GM18519 (cell line): ENCODE measurements around the gene ABCB8.
"Not testable (repeated sequence)": the region's sequence is repeated elsewhere in the genome, so short reads cannot be mapped to it uniquely, and the experiment has no call there.

Source experiments
- ATAC-seq: cut with Tn5 transposase; IDR thresholded peaks from one replicate; pipeline ENCODE4 v1.9.1; 2021; ENCODE audit warnings: mild to moderate bottlenecking, moderate library complexity; ENCODE audit not compliant: unreplicated experiment, low FRiP score

Gene ABCB8

DNA sequence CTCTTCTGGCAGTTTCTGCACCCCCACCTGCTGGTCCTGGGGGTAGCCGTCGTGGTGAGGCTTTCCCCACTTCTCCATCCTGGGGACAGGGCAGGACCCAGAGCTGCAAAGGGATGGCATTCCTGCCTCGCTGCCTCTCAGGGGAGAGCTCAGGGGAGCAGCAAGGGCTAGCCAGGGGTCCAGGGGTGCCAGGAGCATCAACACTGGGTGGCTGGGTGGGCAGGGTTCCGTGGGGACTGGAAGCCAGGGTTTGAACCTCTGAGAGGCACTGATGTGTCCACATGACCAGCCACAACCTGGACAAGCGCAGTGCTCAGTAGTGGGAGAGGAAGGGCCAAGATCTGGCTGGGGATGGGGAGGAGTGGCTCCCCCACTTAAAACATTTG lies 5.6 kb downstream of the ABCB8 start:
- no peak for ATAC-seq

DNA sequence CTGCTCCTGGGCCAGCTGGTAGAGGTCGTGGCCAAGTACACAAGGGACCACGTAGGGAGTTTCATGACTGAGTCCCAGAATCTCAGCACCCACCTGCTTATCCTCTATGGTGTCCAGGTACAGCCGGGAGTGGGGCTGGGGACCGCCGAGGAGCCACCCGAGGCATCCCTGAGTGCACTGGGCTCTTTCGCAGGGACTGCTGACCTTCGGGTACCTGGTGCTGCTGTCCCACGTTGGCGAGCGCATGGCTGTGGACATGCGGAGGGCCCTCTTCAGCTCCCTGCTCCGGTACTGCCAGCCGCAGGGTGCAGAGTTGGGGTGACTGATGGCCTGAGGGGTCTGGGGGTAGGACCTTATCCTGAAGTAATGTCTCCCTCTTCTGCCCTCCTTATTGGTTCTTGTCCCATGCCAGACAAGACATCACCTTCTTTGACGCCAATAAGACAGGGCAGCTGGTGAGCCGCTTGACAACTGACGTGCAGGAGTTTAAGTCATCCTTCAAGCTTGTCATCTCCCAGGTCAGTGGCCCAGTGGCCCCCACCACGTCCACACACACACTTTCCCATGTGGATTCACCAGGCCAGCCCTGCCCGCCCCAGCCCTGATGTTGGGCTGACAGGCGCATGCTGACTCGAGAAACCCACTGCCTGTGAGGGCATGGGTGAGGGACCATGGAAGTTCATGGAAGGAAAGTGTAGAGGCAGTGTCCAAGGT lies 6.2 kb downstream of the ABCB8 start:
- no peak for ATAC-seq

DNA sequence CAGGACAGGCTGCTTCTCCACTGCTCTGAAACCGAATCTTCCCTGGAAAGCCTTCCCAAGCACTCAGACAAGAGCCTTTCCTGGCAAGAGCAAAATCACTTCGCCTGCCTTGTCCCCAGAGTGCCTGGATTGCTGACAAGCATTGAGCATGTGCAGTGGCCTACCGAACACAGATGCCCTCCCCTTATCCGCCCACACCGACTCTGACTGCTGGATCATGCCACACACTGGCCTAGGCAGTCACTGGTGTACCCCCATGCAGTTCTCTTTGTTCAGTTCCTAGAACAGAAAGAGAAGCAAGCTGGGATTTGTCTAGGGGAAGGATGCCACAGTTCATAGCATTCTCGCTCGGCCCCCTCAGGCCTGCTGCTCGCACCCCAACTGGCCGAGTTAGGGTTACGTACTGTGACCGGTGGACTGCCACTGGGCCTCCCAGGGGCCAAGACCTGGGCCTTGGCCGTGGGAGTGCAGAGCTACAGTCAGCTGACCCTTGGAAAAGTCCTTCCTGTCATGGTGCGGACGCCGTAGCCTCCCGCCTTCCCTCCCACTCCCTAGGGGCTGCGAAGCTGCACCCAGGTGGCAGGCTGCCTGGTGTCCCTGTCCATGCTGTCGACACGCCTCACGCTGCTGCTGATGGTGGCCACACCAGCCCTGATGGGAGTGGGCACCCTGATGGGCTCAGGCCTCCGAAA lies 6.9 kb downstream of the ABCB8 start:
- no peak for ATAC-seq

DNA sequence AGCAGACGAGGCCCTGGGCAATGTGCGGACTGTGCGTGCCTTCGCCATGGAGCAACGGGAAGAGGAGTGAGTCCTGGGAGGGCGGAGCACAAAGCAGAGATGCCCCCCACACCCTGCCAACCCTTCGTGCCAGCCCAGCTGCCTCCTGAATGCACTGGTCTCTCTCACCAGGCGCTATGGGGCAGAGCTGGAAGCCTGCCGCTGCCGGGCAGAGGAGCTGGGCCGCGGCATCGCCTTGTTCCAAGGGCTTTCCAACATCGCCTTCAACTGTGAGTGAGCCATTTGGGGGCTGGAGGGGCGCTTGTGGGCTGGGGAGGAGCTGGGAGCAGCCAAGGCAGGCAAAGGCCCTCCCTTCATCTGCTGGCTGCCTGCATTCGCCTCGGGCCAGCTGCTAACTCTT lies 7.7 kb downstream of the ABCB8 start:
- no peak for ATAC-seq

DNA sequence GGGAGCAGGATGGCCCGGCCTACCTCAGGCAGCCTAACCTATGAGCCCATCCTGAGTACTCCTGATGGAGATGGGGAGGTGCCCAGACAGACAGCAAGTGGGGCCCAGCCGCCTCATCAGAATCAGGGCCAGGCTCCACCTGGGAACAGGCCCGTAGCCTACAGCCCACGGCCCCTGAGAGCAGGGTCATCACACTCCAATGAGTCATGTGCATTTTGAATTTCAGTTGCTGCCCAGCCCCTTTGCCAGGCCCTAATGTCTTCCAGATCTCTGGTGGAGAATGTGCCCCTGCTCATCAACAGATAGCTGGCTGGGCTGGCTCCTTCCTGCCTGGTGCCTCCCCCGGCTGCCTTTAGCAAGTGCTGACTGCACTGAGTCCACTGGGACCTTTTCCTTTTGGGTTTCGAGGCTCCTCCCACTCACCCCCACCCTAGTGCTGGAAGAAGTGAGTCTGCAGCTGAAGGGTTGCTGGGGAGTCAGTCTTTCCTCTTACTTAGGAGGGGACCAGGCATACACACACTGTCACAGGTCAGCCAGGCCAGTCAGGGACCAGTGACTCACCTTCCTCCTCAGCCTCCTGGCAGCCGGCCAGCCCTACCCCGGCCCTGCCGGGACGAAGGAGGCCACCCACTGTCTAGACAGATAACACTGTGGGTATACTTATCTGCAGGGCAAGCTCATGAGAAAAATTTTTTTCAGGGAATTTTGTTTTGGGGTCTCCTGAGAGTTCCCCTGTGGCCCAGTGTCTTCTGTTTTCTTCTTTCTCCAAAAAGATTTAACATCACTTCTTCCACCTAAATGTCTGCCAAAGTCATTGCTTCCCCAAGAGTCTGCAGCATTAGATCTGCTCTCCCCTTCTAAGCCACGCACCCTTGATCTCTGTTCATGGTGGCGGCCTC lies 10.9 kb downstream of the ABCB8 start:
- ATAC-seq = no peak

DNA sequence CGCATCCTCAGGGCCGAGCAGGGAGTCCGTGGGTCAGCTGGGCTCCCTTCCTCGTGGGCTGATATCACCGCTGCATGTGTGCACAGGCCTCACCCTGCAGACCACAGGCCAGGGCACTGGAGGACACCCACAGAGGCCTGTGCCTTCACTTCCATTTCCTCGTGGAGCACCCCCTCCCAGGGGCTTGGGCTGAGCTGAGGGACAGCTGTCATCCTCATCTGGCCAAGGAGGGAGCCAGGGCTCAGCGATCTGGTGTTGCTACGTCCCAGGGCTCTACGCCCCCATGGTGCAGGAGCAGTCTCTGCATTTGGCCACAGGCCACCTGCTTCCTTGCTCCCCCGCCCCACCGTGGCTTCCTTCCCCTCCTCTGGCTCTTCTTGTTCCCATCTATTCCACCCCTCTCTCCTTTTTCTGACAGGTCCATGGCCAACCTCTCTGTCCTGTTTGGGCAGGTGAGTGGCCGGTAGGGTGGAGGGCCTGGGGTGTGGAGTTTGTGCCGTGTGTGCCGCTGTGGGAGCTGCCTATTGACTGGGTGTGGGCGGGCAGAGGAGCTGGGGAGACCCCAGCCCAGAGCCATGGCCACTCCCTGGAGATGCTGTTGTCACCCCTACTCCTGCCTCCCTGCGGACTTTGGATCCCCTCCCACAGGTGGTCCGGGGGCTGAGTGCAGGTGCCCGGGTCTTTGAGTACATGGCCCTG lies 11.7 kb downstream of the ABCB8 start:
- no peak for ATAC-seq

DNA sequence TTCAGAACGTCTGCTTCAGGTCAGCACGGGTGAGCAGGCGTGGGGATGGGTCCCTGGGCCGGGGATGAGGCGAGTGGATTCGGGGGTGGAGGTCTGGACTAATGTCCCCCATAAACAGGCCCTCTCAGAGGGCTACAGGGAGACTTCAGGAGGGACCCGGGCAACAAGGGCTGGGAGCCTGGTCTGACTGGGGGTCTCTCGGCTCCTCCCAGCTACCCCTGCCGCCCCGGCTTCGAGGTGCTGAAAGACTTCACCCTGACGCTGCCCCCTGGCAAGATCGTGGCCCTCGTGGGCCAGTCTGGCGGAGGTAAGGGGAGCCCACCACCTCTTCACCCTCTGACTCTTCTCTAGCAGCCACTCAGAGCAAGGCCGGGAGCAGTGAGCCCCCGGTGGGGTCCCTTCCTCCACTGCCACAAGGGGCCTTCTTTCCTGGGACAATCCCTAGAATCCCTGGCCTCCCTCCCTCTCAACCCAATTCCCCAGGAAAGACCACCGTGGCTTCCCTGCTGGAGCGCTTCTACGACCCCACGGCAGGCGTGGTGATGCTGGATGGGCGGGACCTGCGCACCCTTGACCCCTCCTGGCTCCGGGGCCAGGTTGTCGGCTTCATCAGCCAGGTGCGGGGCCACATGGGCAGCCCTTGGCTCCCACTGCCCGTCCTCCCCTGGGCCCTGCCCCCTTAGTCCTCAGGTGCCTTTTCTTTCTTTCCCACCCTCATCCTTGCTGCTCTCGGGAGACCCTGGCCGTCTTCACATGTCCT lies 12.5 kb downstream of the ABCB8 start:
- ATAC-seq = no peak

DNA sequence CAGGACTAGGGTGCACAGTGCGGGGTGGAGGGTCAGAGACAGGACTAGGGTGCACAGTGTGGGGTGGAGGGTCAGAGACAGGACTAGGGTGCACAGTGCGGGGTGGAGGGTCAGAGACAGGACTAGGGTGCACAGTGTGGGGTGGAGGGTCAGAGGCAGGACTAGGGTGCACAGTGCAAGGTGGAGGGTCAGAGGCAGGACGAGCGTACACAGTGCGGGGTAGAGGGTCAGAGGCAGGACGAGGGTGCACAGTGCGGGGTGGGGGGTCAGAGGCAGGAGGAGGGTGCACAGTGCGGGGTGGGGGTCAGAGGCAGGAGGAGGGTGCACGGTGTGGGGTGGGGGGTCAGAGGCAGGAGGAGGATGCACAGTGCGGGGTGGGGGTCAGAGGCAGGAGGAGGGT lies 15.2 kb downstream of the ABCB8 start:
- not testable (repeated sequence) for ATAC-seq

DNA sequence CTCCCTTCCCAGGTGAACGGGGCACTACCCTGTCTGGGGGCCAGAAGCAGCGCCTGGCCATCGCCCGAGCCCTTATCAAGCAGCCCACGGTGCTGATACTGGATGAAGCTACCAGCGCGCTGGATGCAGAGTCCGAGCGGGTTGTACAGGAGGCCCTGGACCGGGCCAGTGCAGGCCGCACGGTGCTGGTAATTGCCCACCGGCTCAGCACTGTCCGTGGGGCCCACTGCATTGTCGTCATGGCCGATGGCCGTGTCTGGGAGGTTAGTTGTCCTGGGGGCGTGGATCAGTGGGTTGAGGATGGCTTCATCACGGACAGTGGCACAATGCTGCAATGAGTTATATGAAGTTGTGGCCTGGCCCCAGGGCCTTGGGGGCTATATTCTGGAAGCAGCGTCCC lies 15.7 kb downstream of the ABCB8 start:
- ATAC-seq = no peak

DNA sequence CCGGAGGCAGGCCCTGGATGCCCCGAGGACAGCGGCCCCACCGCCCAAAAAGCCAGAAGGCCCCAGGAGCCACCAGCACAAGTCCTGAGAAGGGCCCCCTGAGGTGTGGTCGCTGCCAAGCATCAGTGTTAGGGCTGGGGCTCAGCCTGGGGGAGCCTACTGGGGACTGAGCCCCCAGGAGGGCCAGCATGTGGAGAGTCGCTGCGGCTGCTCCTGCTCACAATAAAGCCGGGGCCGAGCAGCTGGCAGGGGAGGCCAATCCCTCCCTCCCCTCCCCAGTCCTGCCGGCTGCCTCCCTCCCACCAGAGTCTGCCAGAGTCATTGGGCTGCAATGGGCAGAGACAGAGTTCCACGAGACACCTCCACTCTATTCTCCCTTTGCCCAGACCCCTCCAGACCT lies 17.0 kb downstream of the ABCB8 start:
- no peak for ATAC-seq

DNA sequence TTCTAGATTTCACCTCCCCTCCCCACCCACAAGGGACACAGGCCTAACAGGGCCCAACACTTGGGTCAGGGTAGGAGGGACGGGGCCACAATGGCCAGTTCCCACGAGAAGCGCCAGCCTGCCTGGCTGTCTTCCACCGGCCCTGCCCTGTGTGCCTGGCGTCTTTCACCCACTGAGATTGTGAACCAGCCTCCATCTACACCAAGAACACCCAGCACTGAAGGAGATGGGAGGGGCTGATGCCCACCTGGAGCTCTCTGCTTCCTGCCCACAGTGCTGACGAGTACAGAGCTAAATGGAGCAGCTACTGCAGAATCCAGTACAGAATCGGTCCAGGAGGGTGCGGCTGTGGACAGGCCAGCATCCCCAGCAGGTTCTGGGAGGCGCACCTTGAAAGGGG lies 17.7 kb downstream of the ABCB8 start:
- no peak for ATAC-seq

DNA sequence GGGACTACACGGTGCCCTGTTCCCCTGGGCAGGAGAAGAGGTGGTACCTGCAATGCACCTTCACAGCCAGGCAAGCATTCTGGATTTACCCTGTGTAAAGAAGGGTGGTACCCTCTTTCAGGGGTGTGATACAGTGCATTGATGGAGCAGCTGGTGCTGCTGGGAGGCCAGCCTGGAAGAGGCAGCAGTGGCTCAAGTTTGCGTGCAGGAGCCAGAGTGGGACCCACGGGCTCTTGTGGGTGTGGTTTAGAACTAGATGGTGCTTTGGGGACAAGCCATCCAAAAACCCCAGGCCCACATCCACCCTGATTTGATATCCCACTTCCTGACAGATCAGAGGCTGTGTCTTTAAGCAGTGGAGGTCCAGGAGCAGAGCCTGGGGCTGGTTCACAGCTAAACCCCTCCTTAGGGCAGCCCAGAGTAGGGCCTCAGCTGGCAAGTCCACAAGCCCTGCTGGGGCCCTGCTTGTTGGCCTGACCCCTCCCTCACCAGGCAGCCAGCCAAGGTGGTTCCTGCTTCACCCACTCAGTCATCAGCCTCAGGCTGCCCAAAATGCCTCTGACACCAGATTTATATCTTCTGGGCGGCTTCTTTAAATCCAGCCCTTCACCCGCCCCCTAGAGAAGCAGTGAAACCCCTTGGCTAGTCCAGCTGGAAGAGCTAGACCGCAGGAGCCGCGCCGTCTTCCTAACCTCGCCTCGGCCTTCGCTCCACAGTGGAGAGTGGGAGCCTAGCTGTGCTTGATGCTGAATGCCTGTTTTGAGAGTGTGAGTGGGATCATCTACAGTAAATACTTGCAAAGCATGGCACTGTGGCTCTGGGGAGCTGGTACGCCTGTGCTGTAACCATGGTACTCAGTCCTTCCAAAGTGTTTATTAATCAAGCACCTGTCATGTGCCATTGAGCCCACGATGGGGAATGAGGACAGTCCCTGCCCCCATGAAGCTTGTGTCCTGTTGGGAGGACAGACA lies 18.6 kb downstream of the ABCB8 start:
- no peak for ATAC-seq

DNA sequence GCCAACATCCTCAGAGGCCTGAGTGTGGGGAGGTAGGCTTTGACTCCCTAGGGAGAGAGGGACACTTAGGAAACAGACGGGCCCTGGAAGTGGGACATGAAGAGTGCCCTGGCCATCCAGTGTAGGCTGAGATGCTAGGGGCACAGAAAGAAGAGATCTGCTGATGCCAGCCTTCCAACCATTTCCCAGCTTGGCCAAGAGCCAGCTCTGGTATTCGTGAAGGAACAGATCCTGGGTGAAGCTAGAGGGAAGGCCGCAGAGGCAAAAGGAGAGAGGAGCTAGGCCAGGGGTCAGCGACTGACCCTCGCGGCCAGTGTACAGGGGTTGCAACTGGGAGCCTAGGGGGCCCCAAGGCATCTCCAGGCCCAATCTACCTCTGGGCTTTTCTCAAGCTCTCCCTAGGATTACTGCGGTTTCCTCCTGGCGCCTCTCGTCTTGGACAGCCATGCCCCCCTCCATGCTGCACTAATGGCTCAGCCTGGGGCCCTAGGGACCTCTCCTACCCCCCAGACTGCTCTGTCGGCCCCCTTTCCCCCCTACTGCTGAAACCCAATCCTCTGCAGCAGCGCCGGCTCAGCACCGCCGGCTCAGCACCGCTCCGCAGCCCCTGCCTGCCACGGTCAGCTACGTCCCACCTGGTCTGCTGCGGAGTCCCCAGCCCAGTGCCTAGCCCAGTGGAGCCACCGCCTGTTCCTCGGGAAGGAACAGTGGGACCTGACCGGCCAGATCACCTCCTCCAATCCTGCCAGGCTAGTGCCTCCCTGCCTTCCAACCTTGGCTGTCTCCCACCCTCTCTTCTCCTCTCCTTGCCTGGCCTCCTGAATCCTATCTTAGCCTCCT lies 19.9 kb downstream of the ABCB8 start, which contains the start of gene ASIC3:
ASIC3 (plus strand) TSS at position 556 of the 840 bp plus-strand sequence. CDS start 355 bp downstream, outside the sequence.
- ATAC-seq = no peak

DNA sequence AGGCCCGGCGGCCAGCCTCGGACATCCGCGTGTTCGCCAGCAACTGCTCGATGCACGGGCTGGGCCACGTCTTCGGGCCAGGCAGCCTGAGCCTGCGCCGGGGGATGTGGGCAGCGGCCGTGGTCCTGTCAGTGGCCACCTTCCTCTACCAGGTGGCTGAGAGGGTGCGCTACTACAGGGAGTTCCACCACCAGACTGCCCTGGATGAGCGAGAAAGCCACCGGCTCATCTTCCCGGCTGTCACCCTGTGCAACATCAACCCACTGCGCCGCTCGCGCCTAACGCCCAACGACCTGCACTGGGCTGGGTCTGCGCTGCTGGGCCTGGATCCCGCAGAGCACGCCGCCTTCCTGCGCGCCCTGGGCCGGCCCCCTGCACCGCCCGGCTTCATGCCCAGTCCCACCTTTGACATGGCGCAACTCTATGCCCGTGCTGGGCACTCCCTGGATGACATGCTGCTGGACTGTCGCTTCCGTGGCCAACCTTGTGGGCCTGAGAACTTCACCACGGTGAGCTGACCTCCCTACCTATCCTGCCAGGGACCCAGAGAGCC lies 20.7 kb downstream of the ABCB8 start:
- ATAC-seq = no peak

DNA sequence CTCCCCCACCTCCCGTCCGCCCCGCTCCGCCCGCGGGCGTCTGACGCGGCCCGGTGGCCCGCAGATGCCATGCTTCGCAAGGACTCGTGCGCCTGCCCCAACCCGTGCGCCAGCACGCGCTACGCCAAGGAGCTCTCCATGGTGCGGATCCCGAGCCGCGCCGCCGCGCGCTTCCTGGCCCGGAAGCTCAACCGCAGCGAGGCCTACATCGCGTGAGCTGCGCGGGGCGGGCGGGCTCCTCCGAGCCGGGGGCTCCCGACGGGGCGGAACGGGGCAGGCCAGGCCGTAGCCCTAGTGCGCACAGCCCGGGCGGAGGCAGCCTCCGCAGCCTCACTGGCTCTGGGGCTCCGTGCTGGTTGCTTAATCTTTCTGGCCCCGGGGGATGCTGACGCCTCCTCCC lies 22.9 kb downstream of the ABCB8 start:
- ATAC-seq = no peak

DNA sequence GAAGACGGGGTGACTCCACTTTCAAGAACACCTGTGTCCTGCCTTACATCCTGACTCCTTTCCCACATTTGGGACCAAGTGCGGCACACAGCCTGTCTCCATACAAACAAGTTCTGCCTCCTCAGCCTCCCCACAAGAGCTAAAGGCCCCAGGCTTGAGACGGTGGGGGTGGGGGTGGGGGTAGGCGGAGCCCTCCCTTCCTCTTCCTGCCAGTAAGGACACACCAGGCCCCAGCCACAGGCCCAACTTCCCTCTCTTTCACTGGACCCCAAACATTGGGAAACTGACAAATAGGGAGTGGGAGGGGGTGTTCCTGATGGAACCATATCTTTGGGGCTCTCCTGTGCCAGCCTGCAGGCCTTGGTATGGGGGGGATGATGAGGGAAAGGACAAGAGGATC lies 24.8 kb downstream of the ABCB8 start:
- ATAC-seq = no peak

DNA sequence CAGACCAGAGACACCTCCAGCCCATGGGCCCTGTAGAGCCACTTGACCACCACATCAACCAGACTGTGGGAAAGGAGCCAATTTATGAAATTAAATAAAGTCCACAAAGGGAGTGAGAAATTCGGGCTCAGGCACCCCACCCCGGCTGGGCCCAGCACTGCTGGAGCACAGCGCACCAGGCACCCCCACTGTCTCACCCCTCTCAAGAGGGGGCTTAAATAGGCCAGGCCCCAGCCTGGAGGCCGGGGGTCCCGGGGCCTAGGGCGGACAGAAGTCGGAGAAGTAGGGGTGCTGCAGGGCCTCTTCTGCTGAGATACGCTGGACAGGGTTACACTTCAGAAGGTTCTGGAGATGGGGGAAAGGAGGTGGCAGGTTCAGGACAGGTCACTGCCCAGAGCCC lies 25.5 kb downstream of the ABCB8 start:
- no peak for ATAC-seq

DNA sequence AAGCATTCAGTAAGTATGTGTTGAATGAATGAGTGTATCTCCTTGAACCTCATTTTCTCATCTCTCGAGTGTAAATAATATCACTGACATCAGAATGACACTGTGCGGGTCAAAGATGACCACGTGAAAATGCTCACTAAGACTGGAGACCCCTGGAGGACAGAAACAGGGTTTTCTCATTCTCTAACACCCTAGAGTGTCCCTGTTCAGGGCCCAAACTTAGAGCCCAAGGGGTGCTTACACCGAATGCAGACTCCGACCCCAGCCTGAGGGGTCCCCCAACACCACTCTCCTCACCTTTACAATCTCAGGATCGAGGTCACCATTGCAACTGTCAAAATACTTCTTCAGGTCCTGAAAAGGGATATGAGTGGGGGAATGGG lies 28.0 kb downstream of the ABCB8 start:
- ATAC-seq = no peak
